ENCODE measurements around the gene TCEA2.

Gene TCEA2

GRCh38 chr20:64067005-64067632, 4.1 kb downstream of the TCEA2 start:
- no peak for DNase-seq

GRCh38 chr20:64067733-64068307, 4.8 kb downstream of the TCEA2 start:
- DNase-seq, result no peak

- DNase-seq, result no peak
Measured at GRCh38 chr20:64068386-64069208, 5.6 kb downstream of the TCEA2 start.

- no peak for DNase-seq
Measured at GRCh38 chr20:64069209-64069613, 6.2 kb downstream of the TCEA2 start.

- DNase-seq, result no peak
Measured at GRCh38 chr20:64069614-64070243, 6.7 kb downstream of the TCEA2 start.

GRCh38 chr20:64070244-64070993, 7.4 kb downstream of the TCEA2 start:
- no peak for DNase-seq

- DNase-seq, result no peak
Measured at GRCh38 chr20:64071341-64072332, 8.6 kb downstream of the TCEA2 start.

- DNase-seq, result no peak
Measured at GRCh38 chr20:64072498-64073063, 9.6 kb downstream of the TCEA2 start.

- no peak for DNase-seq
Measured at GRCh38 chr20:64073476-64074183, 10.6 kb downstream of the TCEA2 start.

- no peak for DNase-seq
Measured at GRCh38 chr20:64074184-64074789, 11.3 kb downstream of the TCEA2 start.

GRCh38 chr20:64074963-64075362, 12.0 kb downstream of the TCEA2 start:
- no peak for DNase-seq

- DNase-seq, result no peak
Measured at GRCh38 chr20:64075556-64075955, 12.6 kb downstream of the TCEA2 start.

- no peak for DNase-seq
Measured at GRCh38 chr20:64076061-64076997, 13.3 kb downstream of the TCEA2 start.

GRCh38 chr20:64077094-64077493, 14.1 kb downstream of the TCEA2 start:
- DNase-seq, result no peak

GRCh38 chr20:64077541-64077875, 14.5 kb downstream of the TCEA2 start:
- DNase-seq, result no peak

- no peak for DNase-seq
Measured at GRCh38 chr20:64077876-64078551, 15.0 kb downstream of the TCEA2 start.

GRCh38 chr20:64078934-64079272, 15.9 kb downstream of the TCEA2 start:
- no peak for DNase-seq

- DNase-seq, result no peak
Measured at GRCh38 chr20:64079273-64080012, 16.4 kb downstream of the TCEA2 start, which contains the start of gene RGS19. Gene RGS19 (minus strand): TSS chr20:64079518. CDS start chr20:64076886, 2,632 bp downstream.

Data from amniotic stem cell (primary cell).